GM12878 (cell line): Measurements from ENCODE around the gene GGA2. TPM values are rescaled to one million over a fixed set of nuclear protein-coding genes. Genes with fewer than 3 reads are reported as not detected.

ENCODE experiments used
- ATAC-seq: fragments of 200-7000 bp; cut with Tn5 transposase; 3 replicates; pipeline ENCODE4 v1.9.1; 2020; ENCODE audit warnings: mild to moderate bottlenecking, moderate library complexity
- BruUV-seq: library from RNA; stranded (reverse); fragments of 400-500 nt; replicated peaks from 2 replicates; lab custom pipeline; 2021; lab: Mats Ljungman, UMichigan
- CTCF ChIA-PET: fragments of 300-600 bp; sonication (Branson Sonifier 250); formaldehyde crosslinking; extraction: SDS; loops from one replicate; lab custom pipeline; 2021; ENCODE audit warnings: inconsistent platforms; lab: Yijun Ruan, JAX
- POLR2A ChIA-PET: fragments of 350-600 bp; formaldehyde crosslinking; extraction: SDS; loops from one replicate; lab custom pipeline; 2021; ENCODE audit warnings: inconsistent platforms; lab: Charles Lee
- RAD21 ChIA-PET: fragments of 300-600 bp; sonication (Branson Sonifier 250); formaldehyde crosslinking; loops from one replicate; lab custom pipeline; 2023; ENCODE audit warnings: antibody characterized with exemption; ENCODE audit not compliant: unreplicated experiment; lab: Charles Lee
- SMC1A ChIA-PET: fragments of 300-600 bp; sonication (Branson Sonifier 250); formaldehyde crosslinking; loops from one replicate; lab custom pipeline; 2023; ENCODE audit not compliant: unreplicated experiment, uncharacterized antibody; lab: Charles Lee
- DNase-seq: peaks from one replicate; pipeline ENCODE4 v3.0.0-alpha.2; 2011; ENCODE audit warnings: low read depth, low spot score
- FAIRE-seq: peaks from 3 replicates; lab custom pipeline; 2011; peaks lifted over from hg19 to GRCh38; lab: Jason Lieb, UNC
- H2AFZ ChIP-seq: 2 replicates; pipeline ENCODE4 v1.6.0; 2011; ENCODE audit warnings: low read depth, low read length, control low read depth; ENCODE audit not compliant: control insufficient read depth
- H3K27ac ChIP-seq: 2 replicates; pipeline ENCODE4 v1.5.1; 2011; ENCODE audit warnings: control low read depth; ENCODE audit not compliant: control insufficient read depth, insufficient read depth
- H3K27me3 ChIP-seq, 2 experiments: replicated peaks in 1 of 2; 2 replicates each; pipeline versions ENCODE4 v1.6.0 to v1.6.1; 2011; ENCODE audit warnings: low read length in 1 of 2; ENCODE audit not compliant: control insufficient read depth in 2 of 2, insufficient read depth in 2 of 2
- H3K36me3 ChIP-seq, 2 experiments: 2 replicates each; pipeline ENCODE4 v1.5.1; 2011; ENCODE audit warnings: low read length in 1 of 2; ENCODE audit not compliant: control insufficient read depth in 2 of 2, insufficient read depth in 2 of 2
- H3K4me1 ChIP-seq: 2 replicates; pipeline ENCODE4 v1.6.1; 2011; ENCODE audit warnings: mild to moderate bottlenecking, low read length, moderate library complexity, mixed read lengths; ENCODE audit not compliant: control insufficient read depth, insufficient read depth
- H3K4me2 ChIP-seq: 2 replicates; pipeline ENCODE4 v1.6.0; 2011; ENCODE audit warnings: control low read depth; ENCODE audit not compliant: control insufficient read depth, insufficient read depth
- H3K4me3 ChIP-seq: fragments of 200-600 bp; sonication (generic); 2 replicates; pipeline ENCODE4 v1.5.1; 2016
- H3K79me2 ChIP-seq: 2 replicates; pipeline ENCODE4 v1.6.0; 2011; ENCODE audit warnings: low read length; ENCODE audit not compliant: control insufficient read depth, insufficient read depth
- H3K9ac ChIP-seq: 2 replicates; pipeline ENCODE4 v1.8.0; 2011; ENCODE audit warnings: low read length, control low read depth, mixed read lengths; ENCODE audit not compliant: control insufficient read depth, insufficient read depth
- H3K9me3 ChIP-seq: replicated peaks from 3 replicates; pipeline ENCODE4 v1.5.1; 2011; ENCODE audit warnings: mild to moderate bottlenecking, low read length; ENCODE audit not compliant: control insufficient read depth, insufficient read depth
- H4K20me1 ChIP-seq: 2 replicates; pipeline ENCODE4 v1.6.0; 2011; ENCODE audit not compliant: control insufficient read depth, insufficient read depth
- JUNB ChIP-seq: IDR thresholded peaks from 2 replicates; pipeline ENCODE4 v1.6.1; 2016; ENCODE audit warnings: antibody characterized with exemption, mild to moderate bottlenecking
- KDM1A ChIP-seq: fragments of 200-600 bp; sonication (generic); IDR thresholded peaks from 2 replicates; pipeline ENCODE4 v1.6.1; 2016; ENCODE audit warnings: borderline replicate concordance
- NR2F1 ChIP-seq: fragments of 450-650 bp; conservative IDR thresholded peaks from 2 replicates; pipeline ENCODE4 v1.6.1; 2017; ENCODE audit warnings: mild to moderate bottlenecking
- PRDM15 ChIP-seq: fragments of 450-650 bp; formaldehyde crosslinking; IDR thresholded peaks from 2 replicates; pipeline ENCODE4 v1.4.0; 2020; ENCODE audit warnings: mild to moderate bottlenecking, moderate library complexity
- SMARCA5 ChIP-seq: fragments of 450-650 bp; IDR thresholded peaks from 2 replicates; pipeline ENCODE4 v1.6.1; 2017; ENCODE audit warnings: mild to moderate bottlenecking
- SREBF2 ChIP-seq: IDR thresholded peaks from 2 replicates; pipeline ENCODE4 v1.6.1; 2012; ENCODE audit warnings: mild to moderate bottlenecking, low read length
- WGBS: methylation state at CpG from one replicate; pipeline ENCODE4 v1.1.6; 2016; ENCODE audit warnings: low lambda C conversion rate; ENCODE audit not compliant: insufficient replicate concordance, insufficient coverage; ENCODE audit errors: missing lambda C conversion rate; 5-methylcytosine and 5-hydroxymethylcytosine counted together
- in situ Hi-C: fragments of 300-500 bp; cut with MboI; formaldehyde crosslinking; loops from 9 replicates; pipeline ENCODE4 v1.14.3; 2018; ENCODE audit warnings: mixed read lengths
- intact Hi-C: fragments of 100-400 bp; cut with micrococcal nuclease; formaldehyde crosslinking; loops from one replicate; pipeline ENCODE4 v1.14.2; 2022; ENCODE audit not compliant: unreplicated experiment
- polyA plus RNA-seq, 11 experiments: library from polyadenylated mRNA; depleted of rRNA in 4 of 11; unstranded in 6 of 11; stranded (reverse) in 5 of 11; fragments of >200 nt; fragmentation: Nextera tagmentation in 4 of 11; fragmentation: Illumina TruSeq in 1 of 11; extraction: Ambion mirVana in 4 of 11; extraction: Trizol in 1 of 11; gene quantifications; 1 replicate in 1 of 11; 2 replicates in 10 of 11; pipeline versions ENCODE4 v1.2.1 to v1.2.3, GENCODE V29; 2011 to 2016; ENCODE audit warnings: inconsistent platforms in 2 of 11, missing spikeins in 2 of 11, low read depth in 1 of 11
- total RNA-seq, 4 experiments: library from RNA; depleted of rRNA in 3 of 4; stranded (reverse); fragments of >200 nt in 3 of 4; fragmentation: Illumina TruSeq in 1 of 4; extraction: Trizol in 1 of 4; gene quantifications; 2 replicates each; pipeline versions ENCODE4 v1.2.1 to v1.2.3, GENCODE V29; 2013 to 2021

GGA2 gene
- total and polyA plus RNA-seq, 10 of the 15 experiments (the other 5 are each of a cell fraction or from before 2014, with no cell fraction given), result 14.1 to 153 (median 86.6) TPM

GRCh38 chr16:23534868-23535860, 24.9 kb upstream of the GGA2 start:
- H3K9me3 ChIP-seq, result no peaks in the 10 kb centered on the region
- ChIA-PET RAD21 (no interaction called here), POLR2A (no interaction called here), SMC1A (no interaction called here), CTCF (no interaction called here)
- H3K36me3 ChIP-seq, result peaks cover 19 to 34% of the 10 kb centered on the region in 2 experiments
- H2AFZ ChIP-seq, result no peak overlapping the region
- in situ Hi-C loops, result no loop called here
- 97% methylated on average over 19 of the region's 19 CpGs for WGBS
- no peaks in the 10 kb centered on the region for H3K4me1 ChIP-seq
- TF ChIP-seq SREBF2 (no peak), NR2F1 (no peak), KDM1A (no peak), JUNB (no peak), SMARCA5 (no peak), PRDM15 (CRISPR knock-in tag) (no peak)
- H3K27ac ChIP-seq, result no peak overlapping the region
- H3K79me2 ChIP-seq, result no peaks in the 10 kb centered on the region
- no peak overlapping the region for H3K9ac ChIP-seq
- ATAC-seq, result no peak
- H4K20me1 ChIP-seq, result no peaks in the 10 kb centered on the region
- intact Hi-C loops, result no loop called here
- no peaks in the 10 kb centered on the region for H3K27me3 ChIP-seq
- H3K4me2 ChIP-seq, result no peak overlapping the region
- FAIRE-seq, result no peak
- no peak overlapping the region for H3K4me3 ChIP-seq
- no TSS peak for BruUV-seq
- DNase-seq, result no peak
